Neural crest cell (in vitro differentiated cells): ENCODE data around the gene SH3TC2. TPM values are rescaled to one million over a fixed set of nuclear protein-coding genes. Genes with fewer than 3 reads are reported as not detected.

ENCODE experiments used
- DNase-seq: peaks from one replicate; pipeline ENCODE4 v3.0.0; 2021; ENCODE audit warnings: low read depth, mixed read lengths, low spot score
- H3K27ac Mint-ChIP-seq: one replicate; pipeline ENCODE4 v1.8.0; 2021; ENCODE audit warnings: mild to moderate bottlenecking, mixed read lengths; ENCODE audit not compliant: unreplicated experiment
- H3K27me3 Mint-ChIP-seq: 2 replicates; pipeline ENCODE4 v1.8.0; 2021; ENCODE audit warnings: low read depth, mild to moderate bottlenecking, mixed read lengths
- H3K36me3 Mint-ChIP-seq: 2 replicates; pipeline ENCODE4 v1.8.0; 2021; ENCODE audit warnings: low read depth, mild to moderate bottlenecking, mixed read lengths
- H3K4me1 Mint-ChIP-seq: 2 replicates; pipeline ENCODE4 v1.8.0; 2021; ENCODE audit warnings: mixed read lengths
- H3K4me3 Mint-ChIP-seq: one replicate; pipeline ENCODE4 v1.8.0; 2021; ENCODE audit warnings: mild to moderate bottlenecking, mixed read lengths
- H3K9me3 Mint-ChIP-seq: 2 replicates; pipeline ENCODE4 v1.8.0; 2021; ENCODE audit warnings: mixed read lengths
- total RNA-seq: library from RNA; stranded (reverse); gene quantifications from 2 replicates; pipeline ENCODE4 v1.2.1, GENCODE V29; 2021
- TF ChIP-seq, protein P1 (sequence below): fragments of 200-600 bp; sonication (generic); conservative IDR thresholded peaks from 2 replicates; pipeline ENCODE4 v1.5.0; 2021; ENCODE audit warnings: antibody characterized with exemption, mild to moderate bottlenecking

Gene SH3TC2
- total RNA-seq, 1 donor from 2014 or later = 9.3 TPM

DNA sequence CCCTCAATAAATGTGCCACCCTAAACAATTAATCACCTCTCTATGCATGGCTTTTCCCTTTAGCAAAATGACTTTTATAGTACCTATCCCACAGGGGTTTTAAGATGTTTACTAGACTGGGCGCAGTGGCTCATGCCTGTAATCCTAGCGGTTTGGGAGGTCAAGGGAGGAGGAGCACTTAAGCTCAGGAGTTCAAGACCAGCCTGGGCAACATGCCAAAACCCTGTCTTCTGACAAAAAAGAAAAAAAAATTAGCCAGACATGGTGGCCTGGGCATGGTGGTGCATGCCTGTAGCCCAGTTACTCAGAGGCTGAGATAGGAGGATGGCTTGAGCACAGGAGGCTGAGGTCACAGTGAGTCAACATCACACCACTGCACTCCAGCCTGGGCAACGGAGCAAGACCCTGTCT, 13.5 kb downstream of the SH3TC2 start:
- TF ChIP-seq, protein P1, sequence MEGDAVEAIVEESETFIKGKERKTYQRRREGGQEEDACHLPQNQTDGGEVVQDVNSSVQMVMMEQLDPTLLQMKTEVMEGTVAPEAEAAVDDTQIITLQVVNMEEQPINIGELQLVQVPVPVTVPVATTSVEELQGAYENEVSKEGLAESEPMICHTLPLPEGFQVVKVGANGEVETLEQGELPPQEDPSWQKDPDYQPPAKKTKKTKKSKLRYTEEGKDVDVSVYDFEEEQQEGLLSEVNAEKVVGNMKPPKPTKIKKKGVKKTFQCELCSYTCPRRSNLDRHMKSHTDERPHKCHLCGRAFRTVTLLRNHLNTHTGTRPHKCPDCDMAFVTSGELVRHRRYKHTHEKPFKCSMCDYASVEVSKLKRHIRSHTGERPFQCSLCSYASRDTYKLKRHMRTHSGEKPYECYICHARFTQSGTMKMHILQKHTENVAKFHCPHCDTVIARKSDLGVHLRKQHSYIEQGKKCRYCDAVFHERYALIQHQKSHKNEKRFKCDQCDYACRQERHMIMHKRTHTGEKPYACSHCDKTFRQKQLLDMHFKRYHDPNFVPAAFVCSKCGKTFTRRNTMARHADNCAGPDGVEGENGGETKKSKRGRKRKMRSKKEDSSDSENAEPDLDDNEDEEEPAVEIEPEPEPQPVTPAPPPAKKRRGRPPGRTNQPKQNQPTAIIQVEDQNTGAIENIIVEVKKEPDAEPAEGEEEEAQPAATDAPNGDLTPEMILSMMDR = no peak
- H3K27me3 Mint-ChIP-seq = no peaks in the 10 kb centered on the region
- H3K36me3 Mint-ChIP-seq = no peaks in the 10 kb centered on the region
- H3K4me1 Mint-ChIP-seq = peaks cover 6% of the 10 kb centered on the region
- H3K27ac Mint-ChIP-seq = no peak overlapping the region
- DNase-seq = no peak
- no peaks in the 10 kb centered on the region for H3K9me3 Mint-ChIP-seq
- no peak overlapping the region for H3K4me3 Mint-ChIP-seq

DNA sequence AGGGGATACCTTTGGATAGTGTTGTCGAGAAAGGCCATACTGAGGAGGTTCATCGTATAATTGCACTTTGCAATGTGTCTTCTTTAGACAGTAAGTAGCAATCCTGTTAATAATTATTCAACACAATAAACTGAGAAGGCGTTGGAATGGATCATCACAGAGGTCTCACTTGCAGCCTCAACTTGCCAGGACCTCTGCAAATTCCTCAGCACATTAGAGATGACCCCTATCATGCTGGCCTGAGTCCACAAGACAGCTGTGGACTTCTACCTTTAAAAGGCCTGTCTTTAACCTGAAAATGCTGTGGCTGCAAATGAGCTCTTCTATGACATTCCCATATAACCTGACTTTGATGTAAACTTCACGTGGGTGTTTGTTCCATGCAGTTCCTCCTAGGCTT, 14.1 kb downstream of the SH3TC2 start:
- Mint-ChIP-seq H3K4me3 (no peak overlapping the region), H3K9me3 (no peaks in the 10 kb centered on the region), H3K27me3 (no peaks in the 10 kb centered on the region), H3K4me1 (peaks cover 11% of the 10 kb centered on the region), H3K36me3 (no peaks in the 10 kb centered on the region), H3K27ac (no peak overlapping the region)
- TF ChIP-seq, protein P1 = no peak
- DNase-seq = no peak

DNA sequence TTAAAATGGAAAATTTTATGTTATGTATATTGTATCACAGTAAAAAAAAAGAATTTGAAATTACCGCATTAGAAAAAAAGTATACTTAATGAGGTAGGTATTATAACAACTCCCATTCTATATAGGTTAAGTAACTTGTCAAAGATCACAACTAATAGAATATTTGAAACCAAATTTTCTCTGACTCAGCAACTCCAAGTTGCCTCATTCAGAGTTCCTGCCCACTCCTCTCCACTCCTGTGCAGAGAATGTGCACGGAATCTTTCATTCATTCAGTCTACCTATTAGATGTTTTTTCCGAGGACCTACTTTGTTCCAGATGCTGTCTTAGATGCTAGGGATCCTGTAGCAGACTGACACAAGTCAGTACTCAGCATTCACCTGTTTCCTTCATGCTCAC, 15.4 kb downstream of the SH3TC2 start:
- no peak for DNase-seq
- H3K27me3 Mint-ChIP-seq = no peaks in the 10 kb centered on the region
- H3K4me3 Mint-ChIP-seq = no peak overlapping the region
- H3K36me3 Mint-ChIP-seq = no peaks in the 10 kb centered on the region
- H3K27ac Mint-ChIP-seq = no peak overlapping the region
- no peaks in the 10 kb centered on the region for H3K9me3 Mint-ChIP-seq
- H3K4me1 Mint-ChIP-seq = peaks cover 11% of the 10 kb centered on the region
- TF ChIP-seq, protein P1 = no peak

DNA sequence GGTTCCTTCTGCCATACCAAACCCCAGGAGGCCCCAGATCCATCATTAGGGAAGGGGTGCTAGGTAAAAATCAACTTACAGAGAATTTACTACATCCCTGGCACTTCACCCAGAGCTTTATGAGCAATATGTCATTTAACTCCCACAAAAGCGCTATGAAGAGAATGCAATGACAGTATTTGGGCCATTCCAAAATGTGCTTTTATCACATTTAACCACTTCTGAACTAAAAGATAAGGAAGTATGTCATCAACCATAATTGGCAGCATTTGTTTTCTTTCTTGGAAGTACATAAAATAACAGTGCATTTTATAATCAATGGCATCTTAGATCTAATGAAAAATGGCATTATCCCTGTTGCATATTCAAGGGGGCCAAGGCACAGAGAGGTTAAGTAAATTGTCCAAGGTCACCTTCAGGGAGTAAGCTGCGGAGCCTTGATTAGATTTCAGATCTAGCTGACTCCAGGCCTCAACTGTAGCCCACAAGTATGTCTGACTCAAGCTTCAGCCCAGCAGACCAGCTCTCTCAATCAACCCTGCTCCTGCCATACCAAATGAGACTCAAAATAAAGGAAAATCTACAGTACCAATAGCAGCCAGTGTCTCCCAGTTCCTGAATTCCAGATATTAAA, 16.5 kb downstream of the SH3TC2 start:
- TF ChIP-seq, protein P1 = no peak
- peak overlapping the region; percentile 35 for H3K27ac Mint-ChIP-seq
- H3K4me1 Mint-ChIP-seq = peaks cover 11% of the 10 kb centered on the region
- no peak overlapping the region for H3K4me3 Mint-ChIP-seq
- no peaks in the 10 kb centered on the region for H3K9me3 Mint-ChIP-seq
- H3K36me3 Mint-ChIP-seq = no peaks in the 10 kb centered on the region
- no peaks in the 10 kb centered on the region for H3K27me3 Mint-ChIP-seq
- no peak for DNase-seq

DNA sequence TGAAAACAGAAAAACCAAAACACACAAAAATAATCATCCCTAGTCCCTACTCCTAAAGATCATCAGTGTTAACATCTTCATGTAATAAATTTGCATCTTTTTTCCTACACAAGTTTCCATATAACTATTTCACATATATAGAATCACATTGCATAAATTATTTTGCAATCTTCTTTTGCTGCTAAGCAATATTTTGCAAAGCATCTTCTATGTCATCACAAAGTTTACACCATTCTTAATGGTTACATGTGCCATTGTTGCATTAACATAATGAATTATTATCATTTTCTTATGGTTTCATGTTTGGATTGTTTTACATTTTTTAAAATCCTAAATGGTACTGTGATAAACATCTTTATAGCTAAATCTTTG, 17.8 kb downstream of the SH3TC2 start:
- Mint-ChIP-seq H3K27me3 (no peaks in the 10 kb centered on the region), H3K27ac (no peak overlapping the region), H3K4me1 (peaks cover 11% of the 10 kb centered on the region), H3K36me3 (no peaks in the 10 kb centered on the region), H3K4me3 (no peak overlapping the region), H3K9me3 (no peaks in the 10 kb centered on the region)
- no peak for DNase-seq
- TF ChIP-seq, protein P1 = no peak
